ENCODE results near the gene MRPL24.

MRPL24 gene

DNA sequence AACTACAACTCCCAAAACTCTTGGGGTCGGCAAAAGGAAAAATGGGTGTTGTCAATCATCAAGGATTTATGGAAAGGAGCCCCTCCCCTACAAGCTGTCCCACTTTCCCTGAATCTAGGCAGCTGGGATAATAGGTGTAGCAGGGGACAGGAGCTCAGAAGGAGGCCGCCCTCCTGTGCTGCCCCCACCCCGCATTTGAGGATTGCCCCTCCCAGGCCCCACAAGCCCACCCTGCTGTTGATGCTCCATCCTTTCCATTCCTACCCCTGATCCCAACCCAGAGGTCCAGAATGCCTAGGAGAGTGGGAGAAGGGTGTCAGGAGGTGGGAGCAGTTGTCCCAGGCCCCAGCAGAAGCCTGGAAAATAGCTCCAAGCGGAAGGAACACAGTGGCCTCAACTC, 1.9 kb upstream of the MRPL24 start:
- no peak for DNase-seq

GRCh38 chr1:156742017-156742416, 1.1 kb upstream of the MRPL24 start:
- no peak for DNase-seq

DNA sequence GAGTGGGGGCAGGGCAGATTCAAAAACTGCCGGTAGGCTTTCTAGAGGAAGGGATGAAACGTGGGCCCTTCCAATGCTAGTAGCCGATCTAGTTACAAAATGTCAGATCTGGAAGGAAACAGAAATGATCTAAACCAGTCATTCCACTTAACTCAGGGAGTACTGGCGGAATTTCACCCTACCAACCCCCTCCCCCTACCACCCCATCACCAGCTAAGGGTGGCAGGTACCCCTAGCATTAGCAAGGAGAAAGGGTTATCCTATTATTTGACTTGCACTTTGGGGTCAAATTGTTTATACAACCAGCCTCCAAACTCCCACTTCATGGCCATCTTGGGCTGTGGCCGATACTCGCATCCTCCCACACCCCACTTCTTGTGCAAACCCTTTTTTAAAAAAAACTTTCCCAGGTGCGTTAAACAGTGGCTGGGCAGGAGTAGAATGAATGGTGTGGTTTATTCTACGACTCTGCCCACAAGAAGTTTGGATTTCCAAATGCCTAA, 644 bp upstream of the MRPL24 start:
- DNase-seq, result no peak

- DNase-seq, result no peak
Observed at GRCh38 chr1:156740237-156740740, 599 bp downstream of the MRPL24 start.

DNA sequence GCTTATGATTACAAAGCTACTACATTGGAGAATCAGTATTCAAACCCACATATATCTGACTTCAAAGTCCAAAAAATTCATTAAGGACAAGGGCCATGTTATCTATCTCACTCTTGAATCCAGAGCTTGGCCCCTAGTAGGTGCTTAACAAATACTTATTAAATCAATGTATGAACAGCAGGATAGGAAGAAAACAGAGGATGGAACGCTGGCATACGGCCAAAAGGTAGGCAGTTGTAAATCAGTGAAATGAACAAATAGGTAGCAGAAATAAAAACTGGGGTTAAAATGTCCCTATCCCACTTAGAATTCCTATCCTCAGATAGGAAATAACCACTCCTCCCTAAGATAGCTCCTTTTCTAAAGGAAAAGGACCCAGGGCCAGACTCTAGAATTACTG, 2.0 kb downstream of the MRPL24 start:
- no peak for DNase-seq

DNA sequence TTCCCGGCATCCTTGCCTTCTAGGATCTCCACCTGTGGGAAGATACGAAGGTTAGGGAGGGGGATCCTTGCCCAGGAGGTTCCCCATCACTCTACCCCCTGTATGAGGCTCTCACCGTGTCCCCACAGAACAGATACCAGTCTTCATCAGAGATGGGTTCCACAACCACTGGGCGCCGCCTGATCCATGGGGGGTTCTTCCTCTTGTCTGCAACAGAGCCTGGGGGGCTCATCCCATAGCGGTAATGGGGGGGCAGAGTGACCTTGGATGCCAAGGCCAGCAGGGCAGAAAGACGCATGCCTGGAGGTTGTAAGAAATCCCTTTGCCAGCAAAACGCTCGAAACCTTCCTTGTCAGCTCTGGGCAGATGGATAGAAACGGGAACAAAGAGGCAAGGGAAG, 2.5 kb downstream of the MRPL24 start:
- no peak for DNase-seq

DNA sequence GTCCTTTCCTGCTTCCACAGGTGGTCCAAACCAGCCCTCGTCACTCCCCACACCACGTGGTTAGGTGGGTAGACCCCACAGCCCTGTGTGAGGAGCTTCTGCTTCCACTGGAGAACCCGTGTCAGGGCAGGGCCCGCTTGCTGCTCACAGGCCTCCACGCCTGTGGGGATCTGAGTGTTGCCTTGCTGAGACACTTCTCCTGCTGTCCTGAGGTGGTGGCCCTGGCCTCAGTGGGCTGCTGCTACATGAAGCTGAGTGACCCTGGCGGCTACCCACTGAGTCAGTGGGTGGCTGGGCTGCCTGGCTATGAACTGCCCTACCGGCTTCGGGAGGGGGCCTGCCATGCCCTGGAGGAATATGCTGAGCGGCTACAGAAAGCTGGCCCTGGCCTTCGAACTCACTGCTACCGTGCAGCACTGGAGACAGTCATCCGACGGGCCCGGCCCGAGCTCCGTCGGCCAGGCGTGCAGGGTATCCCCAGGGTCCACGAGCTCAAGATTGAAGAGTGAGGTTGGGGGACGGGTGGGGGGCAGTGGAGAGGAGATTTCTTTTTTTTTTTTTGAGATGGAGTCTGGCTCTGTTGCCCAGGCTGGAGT, 6.8 kb downstream of the MRPL24 start:
- DNase-seq, result no peak

GRCh38 chr1:156728599-156729462, 12.1 kb downstream of the MRPL24 start, which contains the start of gene ISG20L2:
TSS of gene ISG20L2 (minus strand) at chr1:156728766. CDS start at chr1:156727652, 1,114 bp downstream.
- peak; percentile 92 for DNase-seq

- no peak for DNase-seq
Observed at GRCh38 chr1:156727926-156728598, 12.8 kb downstream of the MRPL24 start, which contains the start of gene METTL25B. TSS of gene METTL25B (plus strand) at chr1:156728469. CDS start at chr1:156729105, 636 bp downstream.

- DNase-seq, result no peak
Observed at GRCh38 chr1:156727492-156727891, 13.4 kb downstream of the MRPL24 start.

DNA sequence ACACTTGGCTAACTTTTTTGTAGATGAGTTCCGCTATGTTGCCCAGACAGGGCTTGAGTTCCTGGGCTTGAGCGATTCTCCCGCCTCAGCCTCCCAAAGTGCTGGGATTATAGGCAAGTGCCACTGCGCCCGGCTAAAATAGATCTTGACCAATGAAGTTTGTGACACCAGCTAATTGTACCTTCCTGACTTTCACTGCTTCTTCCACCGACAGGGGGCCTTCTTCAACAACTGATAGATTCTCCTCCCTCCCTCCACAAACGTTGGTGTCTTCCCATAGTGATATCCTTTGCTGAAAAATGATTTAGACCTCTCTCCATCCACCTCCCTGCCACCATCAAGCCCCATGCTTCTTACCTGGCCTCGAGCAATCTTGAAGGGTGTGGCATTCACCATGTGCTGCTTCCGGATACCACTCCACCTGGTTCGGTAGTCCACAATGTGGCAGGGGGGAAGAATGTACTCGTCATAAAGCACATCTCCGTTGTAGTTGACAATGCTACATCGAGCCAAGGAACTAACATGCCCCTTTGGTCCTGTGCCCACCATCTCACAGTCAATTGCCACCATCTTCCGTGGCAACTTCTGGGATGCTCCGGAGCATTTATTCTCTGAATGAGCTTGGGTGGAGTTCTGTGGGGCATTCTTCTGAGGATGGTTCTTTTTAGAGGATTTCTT, 14.2 kb downstream of the MRPL24 start:
- DNase-seq, result no peak

DNA sequence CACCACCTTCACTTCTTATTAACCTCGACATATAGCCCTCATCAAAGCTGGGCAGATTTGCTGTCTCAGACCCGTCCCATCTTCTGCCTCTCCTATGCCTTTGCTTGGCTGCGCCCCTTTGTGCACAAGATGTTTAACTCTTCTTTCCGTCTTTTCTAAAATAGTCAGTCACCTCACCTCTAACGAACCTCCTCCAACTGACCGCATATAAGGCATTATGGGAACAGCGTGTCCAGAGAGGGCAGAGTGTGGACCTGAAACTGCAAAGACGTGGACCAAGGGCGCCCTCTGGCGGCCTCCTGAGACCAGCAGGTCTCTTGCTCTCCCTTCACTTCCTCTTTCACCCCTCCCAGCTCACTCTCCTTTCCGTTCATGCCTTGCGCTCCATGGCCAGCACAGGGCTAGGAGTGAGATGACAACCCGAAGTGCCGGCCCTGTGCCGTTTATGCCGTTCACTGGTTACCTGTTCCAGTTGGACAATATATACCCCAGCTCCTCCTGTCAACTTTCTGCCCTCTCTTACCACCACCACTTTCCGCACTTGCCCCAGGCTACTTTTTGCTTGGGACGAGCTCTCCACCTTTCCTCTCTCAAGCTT, 15.1 kb downstream of the MRPL24 start:
- peak; percentile 65 for DNase-seq

DNA sequence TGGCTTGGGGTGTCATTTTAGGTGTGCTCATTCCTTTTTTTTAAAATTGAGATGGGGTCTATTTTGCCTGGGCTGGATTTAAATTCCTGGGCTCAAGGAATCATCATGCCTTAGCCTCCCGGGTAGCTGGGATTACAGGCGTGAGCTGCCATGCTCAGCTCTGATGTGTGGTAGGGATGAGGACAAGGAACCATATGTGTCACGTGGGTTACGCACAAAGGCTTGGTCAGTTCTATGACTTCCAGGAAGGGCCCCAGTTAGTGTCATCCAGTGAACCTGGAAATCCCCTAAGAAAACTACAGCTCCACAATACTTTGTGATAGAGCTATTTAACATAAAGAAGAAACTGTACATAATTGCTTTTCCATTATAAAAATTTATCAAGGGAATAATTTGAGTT, 19.4 kb downstream of the MRPL24 start:
- DNase-seq, result no peak

GRCh38 chr1:156721131-156721530, 19.8 kb downstream of the MRPL24 start:
- DNase-seq, result no peak

GRCh38 chr1:156717351-156717750, 23.5 kb downstream of the MRPL24 start:
- no peak for DNase-seq

DNA sequence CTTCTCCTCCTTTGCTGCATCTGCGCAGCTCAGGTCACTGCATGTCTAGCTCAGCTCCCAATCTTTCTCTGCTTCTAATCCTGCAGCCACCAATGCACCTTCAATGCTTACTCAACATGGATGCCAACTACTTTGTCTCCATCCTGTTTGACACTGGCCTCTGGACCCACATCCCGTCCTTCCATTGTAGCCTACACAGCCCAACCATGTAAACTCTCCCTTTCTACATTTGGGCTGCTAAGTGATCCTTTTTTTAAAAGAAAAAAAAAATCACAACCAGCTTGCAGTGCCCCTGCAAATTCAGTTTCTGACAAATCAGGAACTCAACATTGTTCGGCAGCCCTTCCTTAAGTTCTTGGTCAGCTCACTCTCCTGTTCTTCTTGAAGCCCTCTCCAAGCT, 26.1 kb downstream of the MRPL24 start:
- no peak for DNase-seq

- no peak for DNase-seq
Observed at GRCh38 chr1:156712626-156713025, 28.3 kb downstream of the MRPL24 start.

DNA sequence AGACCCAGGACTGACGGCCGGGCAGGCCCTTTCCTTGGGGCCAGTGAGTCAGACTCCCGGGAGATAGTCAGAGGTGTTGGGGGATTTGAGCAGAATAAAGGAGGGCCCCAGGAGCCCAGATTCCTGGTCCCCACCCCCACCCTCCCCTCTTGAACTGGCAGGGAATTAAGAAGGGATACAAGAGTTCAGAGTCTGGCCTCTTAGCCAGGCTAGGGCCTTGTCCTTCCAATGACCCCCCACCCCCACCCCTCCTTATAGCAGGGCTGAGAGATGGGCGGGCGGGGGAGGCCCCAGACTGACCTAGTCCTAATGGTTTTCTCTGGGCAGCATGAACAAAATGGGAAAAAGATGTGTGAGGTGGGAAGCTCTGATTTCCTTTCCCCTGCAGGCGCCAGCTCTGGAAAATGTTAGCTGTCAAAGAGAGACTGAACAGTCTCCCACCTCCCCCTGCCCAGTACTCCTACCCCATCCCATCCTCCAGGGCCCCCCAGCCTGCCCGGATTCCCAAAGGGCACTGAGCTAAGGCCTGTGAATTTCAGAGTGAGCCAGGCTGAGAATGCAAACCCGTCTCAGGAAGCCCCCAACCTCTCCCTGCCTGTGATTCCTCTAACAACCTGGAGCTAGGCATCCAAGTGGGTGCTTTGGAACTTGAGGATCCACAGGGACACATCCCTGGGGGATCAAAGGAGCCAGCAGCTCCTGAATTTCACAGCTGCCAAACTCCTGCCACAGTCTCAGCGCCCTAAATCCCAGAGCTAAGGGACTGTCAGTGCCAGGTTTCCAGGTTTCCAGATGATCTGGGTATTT, 29.7 kb downstream of the MRPL24 start:
- no peak for DNase-seq

DNA sequence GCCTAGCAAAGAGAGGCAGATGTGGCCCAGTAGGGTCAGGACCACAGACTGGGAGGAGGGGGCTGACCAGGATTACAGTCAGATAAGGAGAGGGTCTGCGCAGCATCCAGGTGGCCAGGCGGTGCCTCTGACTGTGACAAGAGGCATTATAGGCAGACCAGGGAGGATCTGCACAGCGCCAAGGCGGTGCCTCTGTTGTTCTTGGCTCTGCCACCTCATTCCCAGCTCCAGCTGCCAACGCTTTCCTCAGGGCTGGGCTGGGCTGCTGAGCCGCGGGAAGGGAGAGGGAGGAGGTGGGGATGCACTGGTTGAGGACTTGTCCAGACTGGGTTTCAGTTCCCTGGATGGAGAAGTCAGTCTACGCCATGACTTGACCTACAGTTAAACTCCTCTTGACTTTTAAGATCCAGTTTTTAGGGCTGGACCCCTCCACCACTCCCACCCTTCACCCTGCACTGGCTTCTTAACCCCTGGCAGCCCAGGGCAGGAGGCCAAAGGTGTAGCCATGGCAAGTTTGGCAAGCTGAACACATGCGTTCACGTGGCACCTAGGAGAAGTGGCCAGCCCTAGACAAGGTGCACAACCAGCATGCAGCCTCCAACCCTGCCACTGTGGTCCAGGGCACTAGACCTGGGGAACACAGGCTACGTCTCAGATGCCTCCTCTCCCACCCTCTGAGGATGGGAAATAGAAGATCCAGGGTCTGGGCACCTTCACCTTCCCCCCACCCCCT, 31.0 kb downstream of the MRPL24 start:
- no peak for DNase-seq

- no peak for DNase-seq
Observed at GRCh38 chr1:156709031-156709430, 31.9 kb downstream of the MRPL24 start.

- DNase-seq, result no peak
Observed at GRCh38 chr1:156708218-156708661, 32.6 kb downstream of the MRPL24 start.
